SU-DHL-6 (cell line): ENCODE measurements around the gene TRPV2.

Experiments used
- H2AFZ ChIP-seq: fragments of 200-600 bp; sonication (generic); 2 replicates; pipeline ENCODE4 v1.6.1; 2014; ENCODE audit warnings: low read depth, mild to moderate bottlenecking, moderate library complexity, mixed read lengths, antibody characterized with exemption, low read length; ENCODE audit not compliant: severe bottlenecking
- H3F3A ChIP-seq: fragments of 200-600 bp; shearing (Covaris generic); 2 replicates; pipeline ENCODE4 v1.6.0; 2016; ENCODE audit warnings: antibody characterized with exemption, mild to moderate bottlenecking; ENCODE audit not compliant: insufficient read depth
- H3K27ac ChIP-seq: fragments of 200-600 bp; sonication (generic); 2 replicates; pipeline ENCODE4 v1.5.1; 2016; ENCODE audit warnings: low read depth, mild to moderate bottlenecking, low read length, moderate library complexity, mixed read lengths
- H3K27me3 ChIP-seq: fragments of 200-600 bp; sonication (generic), shearing (Covaris generic); 2 replicates; pipeline ENCODE4 v1.6.0; 2014; ENCODE audit warnings: mild to moderate bottlenecking, low read length
- H3K36me3 ChIP-seq: fragments of 200-600 bp; sonication (generic); 2 replicates; pipeline ENCODE4 v1.6.1; 2014; ENCODE audit warnings: mild to moderate bottlenecking, low read length, mixed read lengths
- H3K4me2 ChIP-seq: fragments of 300-600, 200-600 bp; shearing (Covaris generic), sonication (generic); 2 replicates; pipeline ENCODE4 v1.6.0; 2014; ENCODE audit warnings: low read length, low read depth, mild to moderate bottlenecking; ENCODE audit not compliant: poor library complexity, severe bottlenecking
- H3K4me3 ChIP-seq: fragments of 200-600 bp; sonication (generic); 2 replicates; pipeline ENCODE4 v1.5.1; 2014; ENCODE audit warnings: antibody characterized with exemption, low read length, mild to moderate bottlenecking, mixed read lengths; ENCODE audit not compliant: insufficient read depth, poor library complexity, severe bottlenecking
- H3K79me2 ChIP-seq: fragments of 200-600 bp; sonication (generic); 2 replicates; pipeline ENCODE4 v1.6.1; 2014; ENCODE audit warnings: mild to moderate bottlenecking, low read length, moderate library complexity; ENCODE audit not compliant: insufficient read depth
- H3K9ac ChIP-seq: fragments of 200-600 bp; sonication (generic); 2 replicates; pipeline ENCODE4 v1.7.0; 2014; ENCODE audit warnings: mild to moderate bottlenecking, low read length
- H3K9me2 ChIP-seq: fragments of 200-600 bp; sonication (generic); replicated peaks from 2 replicates; pipeline ENCODE4 v1.6.1; 2014; ENCODE audit warnings: low read length; ENCODE audit not compliant: insufficient read depth
- H3K9me3 ChIP-seq: fragments of 200-600 bp; sonication (generic); 2 replicates; pipeline ENCODE4 v1.6.1; 2014; ENCODE audit warnings: low read length, mixed read lengths; ENCODE audit not compliant: insufficient read depth
- H4K20me1 ChIP-seq: fragments of 200-600 bp; sonication (generic); 2 replicates; pipeline ENCODE4 v1.6.1; 2014; ENCODE audit warnings: low read depth, mild to moderate bottlenecking, antibody characterized with exemption, low read length, moderate library complexity, mixed read lengths
- CTCF ChIP-seq: fragments of 200-600 bp; sonication (generic); IDR thresholded peaks from one replicate; pipeline ENCODE4 v1.5.1; 2017; ENCODE audit warnings: antibody characterized with exemption, mild to moderate bottlenecking, low read length, moderate library complexity; ENCODE audit not compliant: insufficient read depth, poor library complexity, severe bottlenecking
- EZH2phosphoT487 ChIP-seq: fragments of 200-600 bp; sonication (generic), shearing (Covaris generic); conservative IDR thresholded peaks from 2 replicates; pipeline ENCODE4 v1.6.1; 2018; ENCODE audit warnings: mild to moderate bottlenecking, antibody characterized with exemption, low read length, moderate library complexity, mixed read lengths

Gene TRPV2

GRCh38 chr17:16422416-16422815, 7.0 kb downstream of the TRPV2 start:
- H3K79me2 ChIP-seq = no peaks in the 10 kb centered on the region
- no peak overlapping the region for H3K27ac ChIP-seq
- H3K9ac ChIP-seq = no peak overlapping the region
- H3K9me3 ChIP-seq = no peaks in the 10 kb centered on the region
- TF ChIP-seq CTCF (no peak), EZH2phosphoT487 (no peak)
- H3K4me2 ChIP-seq = no peak overlapping the region
- no peak overlapping the region for H3K4me3 ChIP-seq
- H3F3A ChIP-seq = no peaks in the 10 kb centered on the region
- H3K36me3 ChIP-seq = no peaks in the 10 kb centered on the region
- H3K27me3 ChIP-seq = no peaks in the 10 kb centered on the region
- no peaks in the 10 kb centered on the region for H3K9me2 ChIP-seq
- H4K20me1 ChIP-seq = no peaks in the 10 kb centered on the region
- H2AFZ ChIP-seq = no peak overlapping the region

GRCh38 chr17:16423226-16423872, 8.0 kb downstream of the TRPV2 start:
- H3K4me3 ChIP-seq = no peak overlapping the region
- no peak for TF ChIP-seq CTCF
- no peak for TF ChIP-seq EZH2phosphoT487
- H3K9me2 ChIP-seq = no peaks in the 10 kb centered on the region
- H3K79me2 ChIP-seq = no peaks in the 10 kb centered on the region
- no peaks in the 10 kb centered on the region for H3K36me3 ChIP-seq
- H3K9me3 ChIP-seq = no peaks in the 10 kb centered on the region
- H3K27ac ChIP-seq = no peak overlapping the region
- H3F3A ChIP-seq = no peaks in the 10 kb centered on the region
- H3K9ac ChIP-seq = no peak overlapping the region
- no peaks in the 10 kb centered on the region for H4K20me1 ChIP-seq
- no peaks in the 10 kb centered on the region for H3K27me3 ChIP-seq
- no peak overlapping the region for H2AFZ ChIP-seq
- H3K4me2 ChIP-seq = no peak overlapping the region

- H3K36me3 ChIP-seq = no peaks in the 10 kb centered on the region
- no peaks in the 10 kb centered on the region for H3K9me3 ChIP-seq
- no peak overlapping the region for H3K4me3 ChIP-seq
- H3K27me3 ChIP-seq = no peaks in the 10 kb centered on the region
- H3K79me2 ChIP-seq = no peaks in the 10 kb centered on the region
- no peak overlapping the region for H3K4me2 ChIP-seq
- H3K9me2 ChIP-seq = no peaks in the 10 kb centered on the region
- H3F3A ChIP-seq = no peaks in the 10 kb centered on the region
- H2AFZ ChIP-seq = no peak overlapping the region
- H3K27ac ChIP-seq = no peak overlapping the region
- no peak for TF ChIP-seq CTCF
- no peak for TF ChIP-seq EZH2phosphoT487
- no peaks in the 10 kb centered on the region for H4K20me1 ChIP-seq
- H3K9ac ChIP-seq = no peak overlapping the region
These were observed 9.8 kb downstream of the TRPV2 start for GRCh38 chr17:16425202-16425601.
